Central memory CD4-positive, alpha-beta T cell (primary cell): Measurements from ENCODE around the gene COL4A4.

Experiments
- DNase-seq: peaks from one replicate; pipeline ENCODE4 v3.0.0; 2022

The COL4A4 gene

DNA sequence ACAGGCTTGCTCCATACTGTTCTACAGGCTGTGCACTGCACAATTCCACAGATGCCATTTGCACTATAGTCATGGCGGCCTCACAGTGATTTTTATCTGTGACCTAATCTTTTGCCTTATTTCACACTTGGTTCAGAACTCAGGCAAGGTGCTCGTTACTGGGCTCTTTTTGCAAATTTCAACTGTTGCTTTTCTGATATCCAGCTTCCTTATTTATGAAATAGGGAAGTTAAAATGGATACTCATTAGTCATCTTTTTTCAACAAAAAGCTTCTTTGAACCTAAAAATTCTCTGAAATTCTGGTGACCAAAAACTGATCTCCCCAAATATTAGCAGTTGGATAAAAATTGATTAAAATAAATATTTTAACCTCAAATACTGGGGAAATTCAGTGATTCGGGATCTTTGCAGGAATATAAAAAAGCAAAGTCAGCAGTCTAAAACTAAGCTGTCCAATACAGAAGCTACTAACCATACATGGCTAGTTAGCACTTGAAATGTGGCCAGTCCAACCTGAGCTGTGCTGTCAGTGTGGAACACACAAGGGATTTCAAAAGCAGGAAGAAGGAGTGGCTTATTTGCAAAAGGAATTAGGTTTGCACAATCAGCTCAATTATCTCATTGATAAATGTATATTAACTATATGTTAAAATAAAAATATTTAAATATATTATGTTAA, 134.4 kb downstream of the COL4A4 start:
- DNase-seq, result no peak

DNA sequence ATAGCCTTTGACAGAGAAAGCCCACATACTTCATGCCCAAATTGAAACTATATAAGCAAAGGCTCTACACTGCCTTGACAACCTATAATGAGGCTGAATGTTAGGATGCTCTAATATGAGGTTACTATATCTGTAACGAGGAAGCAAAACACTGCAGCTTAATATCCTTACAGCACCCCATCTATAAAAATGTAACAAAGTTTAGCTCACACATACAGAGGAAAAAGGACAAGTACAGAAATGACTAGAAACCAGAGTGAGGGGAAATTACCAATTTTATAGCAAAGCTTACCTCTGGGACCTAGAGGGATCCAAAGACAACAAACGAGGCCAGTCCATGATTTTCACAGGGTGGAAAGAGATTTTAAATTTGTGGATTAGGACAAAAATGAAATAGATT, 138.5 kb downstream of the COL4A4 start:
- DNase-seq, result no peak

DNA sequence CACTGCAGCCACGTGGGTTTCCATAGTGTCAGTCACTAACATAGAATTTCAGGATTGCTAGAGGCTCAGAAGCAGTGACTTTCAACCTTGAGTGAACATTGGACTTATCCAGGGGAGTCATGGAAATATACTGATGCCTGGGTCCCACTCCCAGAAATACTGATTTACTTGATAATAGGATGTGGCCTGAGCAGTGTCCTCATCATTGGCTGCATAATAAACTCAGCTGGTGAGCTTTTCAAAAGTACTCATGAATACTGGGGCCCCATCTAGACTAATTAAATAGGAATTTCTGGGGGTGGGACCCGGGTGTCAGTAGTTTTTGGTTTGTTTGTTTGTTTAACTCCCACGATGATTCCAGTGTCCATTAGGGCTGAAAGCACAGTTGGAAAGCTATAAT, 141.4 kb downstream of the COL4A4 start:
- DNase-seq, result no peak

DNA sequence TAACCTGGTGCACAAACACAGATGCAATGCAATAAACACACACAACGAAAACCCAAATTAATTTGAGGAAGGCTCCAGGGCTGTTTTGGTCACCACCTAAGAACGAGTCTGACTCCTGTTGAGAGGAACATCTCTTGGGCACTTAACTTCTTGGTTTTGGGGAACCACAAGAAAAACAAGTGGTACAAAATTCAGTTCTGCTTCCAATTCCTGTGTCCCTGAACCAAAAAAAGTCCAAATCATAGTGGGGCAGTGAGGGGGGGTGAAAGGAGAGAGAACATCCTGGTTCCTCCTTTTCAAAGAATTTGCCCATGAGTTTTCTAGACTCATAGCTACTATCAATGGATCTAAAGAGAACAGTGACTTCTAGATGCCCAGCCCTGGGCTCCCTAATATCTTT, 143.6 kb downstream of the COL4A4 start:
- DNase-seq, result no peak

DNA sequence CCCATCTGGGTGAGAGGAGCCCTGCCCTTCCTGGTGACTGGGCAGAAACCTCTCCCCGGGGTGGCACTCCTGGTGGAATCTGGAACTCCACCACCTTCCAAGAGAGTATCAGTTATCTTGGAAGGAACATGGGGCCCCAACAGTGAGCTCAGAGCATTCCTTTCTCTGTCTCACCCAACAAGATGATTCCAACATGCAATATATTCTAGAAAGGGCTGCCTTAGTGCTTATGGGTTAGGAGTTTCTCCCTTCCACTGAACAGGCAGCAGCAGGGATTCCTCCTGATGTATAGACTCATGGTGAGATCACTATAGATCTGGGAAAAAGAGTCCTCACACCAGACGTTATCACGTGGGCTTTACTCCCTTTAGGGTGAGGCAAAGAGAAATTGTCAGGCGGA, 147.1 kb downstream of the COL4A4 start:
- DNase-seq, result no peak

DNA sequence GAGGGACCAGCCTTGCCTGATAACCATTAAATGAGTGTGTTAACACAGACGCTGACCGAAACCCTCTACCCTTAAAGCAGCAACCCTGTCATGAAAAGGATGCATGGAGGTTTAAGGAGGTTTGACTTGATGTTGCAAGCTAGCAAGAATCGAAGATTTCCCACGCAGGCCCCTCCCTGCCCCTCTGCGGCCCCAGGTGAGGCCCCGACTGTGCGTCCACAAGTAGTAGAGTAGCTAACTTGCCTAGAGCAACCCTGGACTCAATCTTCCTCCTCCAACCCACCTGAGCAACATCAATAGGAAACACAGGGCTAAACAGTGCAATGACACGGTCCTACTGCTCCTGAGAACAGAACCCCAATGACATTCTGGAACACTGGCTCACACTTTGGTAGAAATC, 150.1 kb downstream of the COL4A4 start:
- DNase-seq, result no peak

DNA sequence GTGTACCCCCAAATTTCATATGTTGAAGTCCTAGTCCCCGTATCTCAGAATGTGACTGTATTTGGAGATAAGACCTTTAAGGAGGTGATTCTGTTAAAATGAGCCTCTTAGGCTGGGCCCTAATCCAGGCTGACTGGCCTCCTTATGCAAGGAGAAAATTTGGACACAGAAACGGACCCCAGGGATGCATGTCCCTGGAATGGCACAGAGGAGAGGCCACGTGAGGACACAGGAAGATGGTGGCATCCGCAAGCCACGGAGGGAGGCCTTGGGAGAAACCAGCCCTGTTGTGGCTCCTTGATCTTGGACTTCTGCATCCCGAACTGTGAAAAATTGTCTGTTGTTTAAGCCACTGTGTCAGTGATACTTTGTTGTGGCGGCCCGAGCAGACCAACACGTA, 150.7 kb downstream of the COL4A4 start:
- DNase-seq, result no peak

DNA sequence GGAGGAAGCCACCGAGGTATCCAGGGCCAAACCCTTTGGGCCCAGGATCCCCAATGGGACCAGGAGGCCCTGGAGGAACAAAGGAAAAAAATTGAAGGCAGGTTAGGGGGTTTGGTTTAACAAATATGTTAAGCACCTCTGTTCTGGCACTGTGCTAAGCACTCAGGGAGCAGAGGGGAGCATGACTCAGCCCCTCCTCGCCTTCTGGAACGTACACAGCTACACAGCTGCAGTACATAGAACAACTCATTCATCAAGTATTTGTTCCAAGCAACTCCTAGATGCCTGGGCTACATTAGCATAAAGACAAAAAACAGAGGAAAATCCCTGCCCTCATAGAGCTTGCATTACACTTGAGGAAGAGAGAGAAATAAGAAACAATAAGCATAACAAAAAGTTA, 153.6 kb downstream of the COL4A4 start:
- DNase-seq, result no peak

DNA sequence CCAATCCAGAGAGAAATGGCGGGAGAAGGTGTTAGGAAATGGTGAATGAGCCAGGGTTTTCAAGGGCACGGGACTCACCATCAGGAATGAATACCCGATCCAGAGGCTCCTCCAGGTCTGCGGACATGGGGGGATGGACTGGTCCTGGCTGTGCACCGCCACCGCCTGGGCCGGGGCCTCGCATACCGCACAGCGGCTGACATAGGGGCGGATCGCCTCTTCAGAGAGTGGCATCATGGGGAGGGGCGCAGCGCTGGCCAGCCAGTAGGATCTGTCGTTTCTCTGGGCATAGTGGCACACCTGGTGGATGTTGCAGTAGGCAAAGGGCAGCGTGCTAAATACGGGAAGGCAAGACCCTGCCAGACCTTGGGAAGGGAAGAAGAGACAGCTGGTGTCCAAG, 156.1 kb downstream of the COL4A4 start:
- no peak for DNase-seq

DNA sequence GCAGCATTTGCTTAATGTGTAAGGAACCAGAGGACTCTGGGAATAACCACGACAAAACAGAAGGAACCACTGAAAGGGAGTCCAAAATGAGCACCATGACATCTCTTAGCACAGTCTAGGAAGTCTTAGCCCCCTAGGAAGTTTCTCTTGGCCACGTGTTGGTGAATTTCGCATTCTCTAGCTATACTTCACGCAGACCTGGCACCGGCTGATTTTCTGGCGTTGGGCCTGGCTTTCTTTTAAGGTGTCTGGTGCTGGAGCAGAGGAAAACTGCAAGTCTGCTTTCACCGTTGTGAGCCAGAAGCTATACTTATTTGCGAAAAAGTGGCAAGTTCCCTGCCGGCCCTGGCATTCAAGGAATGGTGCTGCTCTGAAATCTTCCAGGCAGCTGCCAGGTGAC, 156.9 kb downstream of the COL4A4 start:
- no peak for DNase-seq

DNA sequence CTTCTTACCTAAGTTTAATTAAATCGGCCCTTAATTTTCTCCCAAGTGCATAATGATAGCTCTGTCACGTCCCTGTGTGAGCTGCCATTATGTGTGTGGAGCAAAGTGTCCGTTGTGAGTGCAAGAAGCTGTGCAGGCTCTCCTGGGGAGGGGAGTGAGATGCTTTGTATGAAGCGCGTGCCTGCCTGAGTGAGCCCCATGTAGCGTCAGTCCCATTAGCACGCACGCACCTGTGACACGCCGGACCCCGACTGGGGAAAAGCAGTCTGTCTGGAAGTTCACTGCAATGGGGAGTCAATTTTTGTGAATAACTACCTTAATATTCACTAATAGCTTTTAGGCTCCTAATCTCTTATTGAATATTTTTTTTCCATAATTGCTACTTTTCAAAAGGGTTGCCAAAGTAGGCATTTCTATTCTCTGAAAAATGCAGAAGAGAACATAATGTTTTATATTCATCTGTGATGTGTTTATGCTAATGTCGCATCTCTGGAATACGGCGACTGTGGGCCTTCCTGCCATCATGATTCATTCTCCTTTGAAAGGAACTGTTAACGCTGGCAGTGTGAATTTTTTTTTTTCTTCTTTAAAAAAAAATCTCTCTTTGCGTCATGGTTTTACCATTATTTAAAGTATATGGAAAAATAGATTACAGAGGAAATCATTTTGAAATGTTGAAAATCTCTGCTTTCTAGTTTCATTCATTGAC, 157.7 kb downstream of the COL4A4 start:
- DNase-seq, result no peak

DNA sequence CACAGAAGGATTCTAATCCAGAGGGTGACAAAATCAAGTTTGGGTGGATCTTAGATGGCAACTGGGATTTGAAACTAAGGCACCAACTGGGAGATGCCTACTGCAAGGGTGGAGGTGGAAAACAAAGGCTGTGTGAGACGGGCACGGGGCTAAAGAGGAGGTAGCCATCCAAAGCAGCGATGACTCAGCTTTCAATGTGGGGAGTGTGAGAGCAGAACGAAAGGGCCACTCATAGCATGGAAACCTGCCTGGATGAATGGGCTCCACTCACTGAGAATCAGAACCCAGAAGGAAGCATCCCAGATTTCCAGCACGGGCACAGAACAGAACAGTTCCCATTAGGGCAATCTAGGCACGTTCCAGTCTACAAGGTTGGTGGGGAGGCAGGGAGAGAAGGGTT, 159.5 kb downstream of the COL4A4 start:
- no peak for DNase-seq

DNA sequence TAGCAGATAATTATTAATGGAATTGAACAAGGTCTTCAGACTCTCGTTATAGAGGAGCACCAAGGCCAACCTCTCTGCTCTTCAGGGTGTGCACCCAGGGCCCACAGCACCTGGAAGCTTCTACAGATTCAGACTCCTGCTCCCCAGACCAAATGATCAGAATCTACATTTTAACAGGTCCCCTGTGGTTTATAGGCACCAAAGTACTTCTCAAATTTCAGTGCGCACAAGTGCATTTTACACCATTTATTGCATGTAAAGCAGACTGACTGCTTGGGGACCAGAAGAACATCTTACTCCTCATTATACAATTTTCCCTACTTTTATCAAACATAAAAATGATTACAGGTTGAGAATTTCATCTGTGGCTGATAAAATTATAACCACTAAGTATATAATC, 163.9 kb downstream of the COL4A4 start:
- DNase-seq, result no peak

DNA sequence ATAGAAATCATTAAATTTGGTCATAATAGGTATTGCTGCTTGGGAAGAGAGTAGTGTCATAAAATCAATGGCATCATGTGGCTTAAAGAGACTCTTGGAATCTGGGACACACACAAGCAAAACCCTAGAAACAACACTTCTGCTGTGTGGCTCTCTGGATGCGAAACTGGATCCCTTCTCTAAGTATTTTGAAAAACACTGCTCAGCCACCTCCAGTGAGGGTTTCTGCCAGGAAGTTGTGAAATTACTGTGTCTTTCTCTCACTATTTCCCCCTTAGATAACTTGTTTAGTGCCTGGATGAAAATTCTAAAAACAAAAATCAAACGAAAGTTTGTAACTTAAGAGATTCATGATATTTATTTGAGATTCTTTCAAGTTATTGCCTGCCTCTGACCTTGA, 164.3 kb downstream of the COL4A4 start:
- DNase-seq, result no peak

DNA sequence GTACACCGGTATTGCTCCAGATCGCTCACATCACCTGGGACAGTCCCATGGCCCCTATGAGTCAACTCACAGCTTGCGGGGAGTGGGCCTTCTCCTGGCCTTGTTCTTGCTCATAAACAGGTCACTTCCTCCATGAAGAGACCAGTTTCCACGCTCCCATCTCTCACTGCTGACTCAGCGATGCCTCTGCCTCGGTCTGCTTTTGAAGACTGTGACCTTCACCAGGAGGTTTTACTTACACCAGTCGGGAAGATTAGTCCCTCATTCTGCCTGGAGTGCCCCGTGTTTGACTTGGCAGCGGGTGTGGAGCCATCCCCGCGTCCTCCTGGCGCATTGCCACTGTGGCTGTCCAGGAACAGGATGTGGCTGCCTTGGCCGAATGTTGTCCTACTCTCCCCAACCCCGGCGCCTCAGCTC, 168.4 kb downstream of the COL4A4 start:
- DNase-seq, result no peak

DNA sequence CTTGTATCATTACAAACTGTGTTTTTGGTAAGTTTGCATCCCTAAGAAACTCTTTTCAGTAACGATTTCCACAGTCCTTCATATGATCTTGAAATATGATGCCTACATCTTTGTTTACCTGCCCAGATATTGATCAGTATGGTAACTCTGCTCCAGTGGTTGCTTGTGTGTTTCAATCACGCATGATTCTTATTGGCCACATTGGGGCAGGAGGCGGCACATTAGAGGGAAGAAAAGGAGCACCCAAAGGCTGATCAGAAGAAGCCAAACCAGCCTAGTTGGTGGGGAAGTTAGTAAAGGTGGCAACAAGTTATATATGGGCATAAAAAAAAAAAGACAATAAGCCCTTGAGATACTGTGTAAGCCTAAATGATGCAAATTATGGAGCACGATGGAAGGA, 169.2 kb downstream of the COL4A4 start:
- no peak for DNase-seq

DNA sequence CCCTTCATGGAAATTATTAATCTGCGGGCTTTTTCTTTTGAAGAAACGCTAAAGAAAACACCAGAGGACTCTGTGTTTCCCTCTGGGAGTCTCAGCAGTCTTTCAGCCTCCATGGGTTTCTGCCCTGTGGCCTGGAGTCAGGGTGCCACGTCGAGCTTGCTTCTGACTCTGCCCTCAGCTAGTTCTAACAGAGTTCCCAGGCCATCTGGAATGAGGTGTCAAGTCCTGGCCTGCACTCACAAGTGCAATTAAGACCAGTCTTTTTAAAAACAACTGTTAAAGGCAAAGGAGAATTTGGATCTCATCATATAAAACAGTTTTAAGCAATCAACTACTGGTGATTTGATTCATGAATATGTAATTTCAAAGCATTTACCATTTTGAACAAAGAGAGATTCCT, 170.8 kb downstream of the COL4A4 start:
- DNase-seq, result no peak

DNA sequence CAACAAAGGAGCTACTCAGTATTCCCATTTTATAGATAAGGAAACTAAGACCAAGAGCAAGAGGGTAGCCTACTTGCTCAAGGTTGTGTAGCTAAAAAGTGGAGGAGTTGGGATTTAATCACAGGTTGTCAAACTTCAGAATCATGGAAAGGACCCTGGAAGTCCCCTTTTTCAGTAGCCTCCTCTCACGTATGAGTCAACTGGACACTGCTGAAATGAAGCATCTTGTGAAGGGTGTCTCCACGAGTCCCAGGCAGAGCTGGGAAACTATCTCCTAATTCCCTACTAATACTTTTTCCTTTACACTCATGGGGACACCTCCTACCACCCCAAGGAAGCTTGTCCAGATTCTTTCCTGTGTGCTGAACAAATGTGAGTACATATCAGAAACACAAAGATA, 172.3 kb downstream of the COL4A4 start:
- DNase-seq, result no peak

DNA sequence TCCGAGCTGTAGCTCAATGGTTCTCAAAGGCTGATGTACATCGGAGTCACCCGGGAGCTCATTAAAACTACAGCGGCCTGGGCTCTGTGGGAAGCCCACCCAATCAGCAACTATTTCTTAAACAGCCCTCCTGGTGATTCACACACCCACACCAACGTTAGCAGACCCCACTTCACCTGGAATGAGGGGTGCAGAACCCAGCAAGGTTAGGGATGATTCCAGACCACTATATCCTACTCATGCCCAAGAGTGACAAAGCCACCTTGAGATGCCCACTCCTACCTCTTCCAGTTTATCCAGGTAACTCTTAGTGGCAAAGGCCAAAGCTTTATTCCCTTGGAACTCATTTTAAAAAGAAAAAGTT, 178.4 kb downstream of the COL4A4 start:
- no peak for DNase-seq

DNA sequence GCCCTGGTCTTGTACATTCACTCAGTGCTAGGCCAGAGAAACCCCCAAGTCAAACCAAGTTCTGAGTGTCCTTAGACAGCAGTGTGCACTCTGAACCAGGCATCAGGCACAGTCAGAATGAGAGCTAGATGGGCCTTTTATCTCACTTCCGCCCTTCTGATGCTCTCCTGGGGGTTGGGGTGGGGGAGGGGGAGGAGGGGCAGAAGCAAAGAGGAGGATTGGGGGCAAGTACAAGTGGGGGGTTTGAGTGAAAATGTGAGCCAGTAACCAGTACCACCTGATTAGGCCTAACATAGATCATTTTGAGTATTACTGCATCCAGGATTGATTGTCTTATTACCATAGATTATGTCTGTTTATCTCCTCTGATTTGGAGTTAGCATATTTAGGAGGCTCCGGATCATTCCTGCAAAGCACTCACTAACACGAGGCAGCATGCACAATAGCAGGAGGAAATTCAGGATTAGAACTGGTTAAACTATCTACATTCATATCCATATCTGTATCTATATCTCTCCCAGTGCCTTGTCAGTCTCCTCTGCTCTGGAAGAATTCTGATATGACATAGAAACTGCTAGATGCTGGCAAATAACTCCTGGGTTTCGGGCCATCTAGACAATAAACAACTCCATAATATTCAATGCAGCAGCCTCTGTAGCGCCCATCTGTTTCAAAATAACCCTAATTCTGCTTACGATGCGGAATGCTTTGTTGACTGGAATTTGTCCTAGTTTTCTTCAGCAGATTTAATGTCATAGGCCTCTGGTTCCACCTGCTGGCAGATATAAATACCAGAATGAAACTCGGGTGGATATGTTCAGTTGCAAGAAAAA, 179.0 kb downstream of the COL4A4 start:
- DNase-seq, result peak; percentile 12

DNA sequence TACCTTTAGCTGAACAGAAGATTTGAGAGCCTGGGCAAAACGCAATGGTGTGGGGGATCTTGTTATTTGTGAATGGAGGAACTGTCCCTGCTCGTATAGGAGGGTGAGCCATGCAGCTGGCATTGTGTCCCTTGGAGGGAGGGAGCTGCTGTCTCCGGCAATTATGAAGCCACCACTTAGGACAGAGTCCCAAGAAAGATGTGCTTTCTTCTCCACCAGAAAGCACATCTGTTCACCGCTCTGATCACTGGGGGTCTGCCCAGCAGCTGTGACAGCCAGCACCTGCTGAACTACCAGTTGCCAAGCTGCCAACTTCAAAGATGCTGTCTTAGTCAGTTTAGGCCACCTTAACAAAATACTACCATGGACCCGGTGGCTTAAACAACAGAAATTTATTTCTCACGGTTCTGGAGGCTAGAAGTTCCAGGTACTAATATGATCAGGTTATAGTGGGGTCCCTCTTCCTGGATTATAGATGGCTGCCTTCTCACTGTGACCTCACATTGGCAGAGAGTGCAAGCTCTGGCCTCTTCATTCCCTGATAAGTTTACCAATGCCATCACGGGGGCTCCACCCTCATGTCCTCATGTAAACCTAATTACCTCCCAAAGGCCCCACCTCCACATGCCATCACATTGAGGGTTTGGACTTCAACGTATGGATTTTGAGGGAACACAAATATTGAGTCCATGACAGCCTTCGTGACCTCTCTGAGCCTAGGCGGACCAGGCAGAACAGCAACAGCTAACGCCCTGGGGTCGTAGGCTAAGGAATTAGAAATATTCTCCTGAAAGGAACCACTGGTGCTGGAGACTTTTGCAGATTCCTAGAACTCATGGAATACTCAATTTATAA, 179.9 kb downstream of the COL4A4 start:
- no peak for DNase-seq

DNA sequence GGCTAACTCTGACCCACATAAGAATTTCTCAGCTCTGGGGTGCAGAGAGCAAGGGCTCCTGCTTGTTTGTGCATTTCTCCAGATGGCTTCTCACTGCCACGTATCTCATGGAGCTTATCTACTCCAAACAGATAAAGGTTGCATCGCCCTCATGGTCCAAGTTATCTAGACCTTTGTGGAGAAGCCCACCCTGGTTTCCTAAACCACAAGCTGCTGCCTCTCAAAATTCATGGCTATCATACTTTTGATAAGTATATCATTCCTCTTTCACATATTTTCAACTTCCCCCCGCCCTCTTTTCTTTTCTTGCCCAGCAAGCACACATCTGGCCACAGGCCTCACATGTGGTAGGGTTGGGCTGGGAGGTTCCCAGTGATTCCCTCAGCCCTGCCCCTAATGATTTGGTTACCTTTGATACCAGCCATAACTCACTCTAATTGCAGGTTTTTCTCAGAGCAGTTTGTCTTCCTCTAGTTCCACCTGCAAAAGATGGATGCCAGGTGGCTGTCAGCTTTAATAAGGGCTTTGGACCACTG, 182.1 kb downstream of the COL4A4 start:
- no peak for DNase-seq

DNA sequence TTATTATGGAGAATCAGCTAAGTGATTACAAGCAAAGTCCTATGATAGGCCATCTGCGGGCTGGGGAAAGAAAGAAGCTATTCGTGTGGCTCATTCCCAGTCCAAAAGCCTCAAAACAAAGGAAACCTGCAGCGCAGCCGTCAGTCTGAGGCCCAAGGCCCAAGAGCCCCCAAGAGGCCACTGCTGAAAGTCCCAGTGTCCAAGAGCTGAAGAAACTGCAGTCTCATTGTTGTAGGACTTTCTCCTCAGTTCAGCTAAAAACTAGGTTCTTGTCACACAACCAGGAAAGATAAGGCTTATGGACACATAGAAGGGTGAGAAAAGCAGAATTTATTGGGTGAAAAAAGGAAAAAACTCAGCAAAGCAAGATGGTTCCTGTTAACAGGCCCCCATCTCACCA, 185.0 kb downstream of the COL4A4 start:
- DNase-seq, result no peak
